ENCODE data around the gene ZNHIT6. TPM values are rescaled to one million over a fixed set of nuclear protein-coding genes. Genes with fewer than 3 reads are reported as not detected.

The ZNHIT6 gene
- total and polyA plus RNA-seq, 2 donors (not counting 3 experiments of a cell fraction or from before 2014, with no cell fraction given): 7.3 to 18.8 TPM

DNA sequence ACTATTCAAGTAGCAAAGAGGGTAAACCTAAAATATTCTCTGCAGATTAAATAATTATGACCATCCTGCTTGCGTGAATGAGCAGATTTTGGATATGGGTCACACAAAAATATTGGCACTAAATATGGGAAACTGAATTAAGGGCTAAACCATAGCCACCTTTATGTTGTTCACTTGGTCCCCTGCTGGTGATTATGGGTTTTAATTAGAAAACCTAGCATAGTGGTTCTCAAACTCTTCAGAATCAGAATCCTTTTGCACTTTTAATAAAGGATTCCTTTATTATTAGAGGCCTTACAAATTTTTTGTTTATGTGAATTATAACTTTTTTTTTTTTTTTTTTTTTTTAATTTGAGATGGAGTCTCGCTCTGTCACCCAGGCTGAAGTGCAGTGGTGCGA is 38.5 kb upstream of the ZNHIT6 start:
- Histone ChIP-seq H3K4me2 (ENCODE audit: insufficient read depth, low read length) (no peak overlapping the region), H3K9ac (replicated peaks; ENCODE audit: extremely low read depth, insufficient read depth, low read length) (no peak overlapping the region), H3K27me3 (ENCODE audit: control insufficient read depth in 2 of 2, insufficient read depth in 2 of 2, low read length in 2 of 2) (peaks cover 3 to 4% of the 10 kb centered on the region in 2 experiments), H4K20me1 (replicated peaks; ENCODE audit: control insufficient read depth, extremely low read depth, insufficient read depth, low read length) (no peaks in the 10 kb centered on the region), H3K9me3 (replicated peaks; ENCODE audit: control insufficient read depth, insufficient read depth, low read length) (no peaks in the 10 kb centered on the region), H2AFZ (ENCODE audit: low read depth, low read length) (no peak overlapping the region), H3K36me3 (ENCODE audit: control insufficient read depth in 2 of 2, extremely low read depth in 1 of 2, insufficient read depth in 2 of 2, low read length in 2 of 2) (no peaks in the 10 kb centered on the region), H3K4me3 (replicated peaks in 1 of 3; ENCODE audit: insufficient read depth in 1 of 3, low read depth in 1 of 3, low read length in 3 of 3) (no peak overlapping the region), H3K27ac (ENCODE audit: insufficient read depth, low read depth, low read length) (no peak overlapping the region), H3K4me1 (ENCODE audit: control insufficient read depth, extremely low read depth, insufficient read depth, low read length) (no peaks in the 10 kb centered on the region), H3K9me1 (replicated peaks; ENCODE audit: control insufficient read depth, extremely low read depth, insufficient read depth, low read length) (no peaks in the 10 kb centered on the region), H3K79me2 (ENCODE audit: control insufficient read depth, insufficient read depth, low read length) (no peaks in the 10 kb centered on the region)
- dilution Hi-C loops (cut with MboI; ENCODE audit: extremely low pct_ligation_motif_present, low sequenced_read_pairs): no loop called here
- FAIRE-seq (no peak), DNase-seq (ENCODE audit: low read depth, low spot score) (no peak)
- intact Hi-C loops (cut with micrococcal nuclease): no loop called here
- POLR2A ChIA-PET: no interaction called here
- CTCF ChIA-PET: no interaction called here
- TF ChIP-seq JUN (IDR thresholded peaks at IDR 0.05; ENCODE audit: borderline replicate concordance, insufficient read depth, insufficient read length, low read depth) (no peak), EZH2 (IDR thresholded peaks at IDR 0.05; ENCODE audit: borderline replicate concordance, low read depth, low read length, severe bottlenecking) (no peak), POLR2A (IDR thresholded peaks at IDR 0.05; ENCODE audit: low read depth, low read length) (no peak), MYC (IDR thresholded peaks at IDR 0.05; ENCODE audit: low read depth, low read length) (no peak), FOS (IDR thresholded peaks at IDR 0.05; ENCODE audit: borderline replicate concordance, insufficient read depth, low read length) (no peak), GATA2 (IDR thresholded peaks at IDR 0.05; ENCODE audit: insufficient read depth, insufficient read length, low read depth, low read length) (no peak), POLR2AphosphoS5 (IDR thresholded peaks at IDR 0.05; ENCODE audit: insufficient read depth, low read depth, low read length) (no peak)
- TF ChIP-seq, protein P1, sequence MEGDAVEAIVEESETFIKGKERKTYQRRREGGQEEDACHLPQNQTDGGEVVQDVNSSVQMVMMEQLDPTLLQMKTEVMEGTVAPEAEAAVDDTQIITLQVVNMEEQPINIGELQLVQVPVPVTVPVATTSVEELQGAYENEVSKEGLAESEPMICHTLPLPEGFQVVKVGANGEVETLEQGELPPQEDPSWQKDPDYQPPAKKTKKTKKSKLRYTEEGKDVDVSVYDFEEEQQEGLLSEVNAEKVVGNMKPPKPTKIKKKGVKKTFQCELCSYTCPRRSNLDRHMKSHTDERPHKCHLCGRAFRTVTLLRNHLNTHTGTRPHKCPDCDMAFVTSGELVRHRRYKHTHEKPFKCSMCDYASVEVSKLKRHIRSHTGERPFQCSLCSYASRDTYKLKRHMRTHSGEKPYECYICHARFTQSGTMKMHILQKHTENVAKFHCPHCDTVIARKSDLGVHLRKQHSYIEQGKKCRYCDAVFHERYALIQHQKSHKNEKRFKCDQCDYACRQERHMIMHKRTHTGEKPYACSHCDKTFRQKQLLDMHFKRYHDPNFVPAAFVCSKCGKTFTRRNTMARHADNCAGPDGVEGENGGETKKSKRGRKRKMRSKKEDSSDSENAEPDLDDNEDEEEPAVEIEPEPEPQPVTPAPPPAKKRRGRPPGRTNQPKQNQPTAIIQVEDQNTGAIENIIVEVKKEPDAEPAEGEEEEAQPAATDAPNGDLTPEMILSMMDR (IDR thresholded peaks at IDR 0.05; ENCODE audit: extremely low read depth in 1 of 2, insufficient read depth in 1 of 2, low read depth in 1 of 2, low read length in 2 of 2): no peak
- TF ChIP-seq, protein P2, sequence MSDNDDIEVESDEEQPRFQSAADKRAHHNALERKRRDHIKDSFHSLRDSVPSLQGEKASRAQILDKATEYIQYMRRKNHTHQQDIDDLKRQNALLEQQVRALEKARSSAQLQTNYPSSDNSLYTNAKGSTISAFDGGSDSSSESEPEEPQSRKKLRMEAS (IDR thresholded peaks at IDR 0.05; ENCODE audit: insufficient read depth, insufficient read length): no peak
- no TSS peak for BruUV-seq (replicated peaks)
